Measurements from ENCODE around the gene CACNA2D1.

Gene CACNA2D1

GRCh38 chr7:82079527-82079926, 364.1 kb downstream of the CACNA2D1 start:
- no peak for TF ChIP-seq CTCF (conservative IDR thresholded peaks at IDR 0.05; ENCODE audit: low read depth, low read length)
- no peak overlapping the region for H3K4me3 ChIP-seq (ENCODE audit: low read length)
- no peak for DNase-seq (ENCODE audit: low read depth)

- no peak for TF ChIP-seq CTCF (conservative IDR thresholded peaks at IDR 0.05; ENCODE audit: low read depth, low read length)
- no peak overlapping the region for H3K4me3 ChIP-seq (ENCODE audit: low read length)
- DNase-seq (ENCODE audit: low read depth) = no peak
Observed at GRCh38 chr7:82078807-82079206, 364.8 kb downstream of the CACNA2D1 start.

DNA sequence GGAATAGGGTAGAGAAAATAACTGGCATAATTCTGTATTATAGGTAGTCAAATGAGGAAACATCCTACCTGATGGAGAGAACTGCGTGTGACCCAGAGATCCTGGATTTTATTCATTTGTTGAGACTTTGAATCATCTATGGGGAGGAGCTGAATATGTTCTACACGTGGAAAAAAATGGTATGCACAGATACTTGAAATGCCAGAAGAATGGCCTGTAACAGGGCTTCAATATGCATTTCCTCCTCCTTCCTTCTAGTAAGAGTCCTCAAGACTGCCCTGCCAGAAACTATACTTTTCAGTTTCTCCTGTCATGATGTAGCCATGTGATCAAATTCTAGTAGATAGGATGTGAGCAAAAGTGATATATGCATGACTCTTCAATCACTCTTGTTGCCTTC, 372.1 kb downstream of the CACNA2D1 start:
- no peak for TF ChIP-seq CTCF (conservative IDR thresholded peaks at IDR 0.05; ENCODE audit: low read depth, low read length)
- no peak overlapping the region for H3K4me3 ChIP-seq (ENCODE audit: low read length)
- DNase-seq (ENCODE audit: low read depth) = no peak

GRCh38 chr7:82067628-82068264, 375.8 kb downstream of the CACNA2D1 start:
- no peak for TF ChIP-seq CTCF (conservative IDR thresholded peaks at IDR 0.05; ENCODE audit: low read depth, low read length)

GRCh38 chr7:82057476-82057875, 386.1 kb downstream of the CACNA2D1 start:
- no peak for DNase-seq (ENCODE audit: low read depth)
- TF ChIP-seq CTCF (conservative IDR thresholded peaks at IDR 0.05; ENCODE audit: low read depth, low read length) = no peak
- no peak overlapping the region for H3K4me3 ChIP-seq (ENCODE audit: low read length)

More at GRCh38 chr7:82067628-82068264, 375.8 kb downstream of the CACNA2D1 start:
- DNase-seq (ENCODE audit: low read depth) = no peak
- no peak overlapping the region for H3K4me3 ChIP-seq (ENCODE audit: low read length)

- no peak for DNase-seq (ENCODE audit: low read depth)
- TF ChIP-seq CTCF (conservative IDR thresholded peaks at IDR 0.05; ENCODE audit: low read depth, low read length) = no peak
- H3K4me3 ChIP-seq (ENCODE audit: low read length) = no peak overlapping the region
Observed at GRCh38 chr7:82056282-82056681, 387.3 kb downstream of the CACNA2D1 start.

DNA sequence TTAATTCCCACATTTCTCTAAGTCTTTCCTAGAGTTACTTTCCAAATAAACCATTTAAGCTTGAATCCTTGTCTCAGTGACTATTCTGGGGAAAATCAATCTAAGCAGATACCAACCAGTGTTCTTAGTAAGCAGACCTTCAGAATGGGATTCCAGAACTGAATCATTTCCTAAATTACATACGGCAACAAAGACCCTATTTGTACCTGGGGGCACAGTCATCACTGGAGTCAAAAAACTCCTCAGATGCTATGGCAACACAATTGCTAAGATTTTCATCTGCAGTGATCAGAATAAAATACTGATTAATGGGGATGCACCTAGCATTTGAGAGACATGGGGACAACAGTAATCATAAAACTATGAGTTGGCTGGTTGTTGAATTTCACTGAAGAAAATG, 389.0 kb downstream of the CACNA2D1 start:
- DNase-seq (ENCODE audit: low read depth) = no peak
- TF ChIP-seq CTCF (conservative IDR thresholded peaks at IDR 0.05; ENCODE audit: low read depth, low read length) = no peak
- no peak overlapping the region for H3K4me3 ChIP-seq (ENCODE audit: low read length)
